ENCODE measurements around the gene RBMS3. TPM values are rescaled to one million over a fixed set of nuclear protein-coding genes. Genes with fewer than 3 reads are reported as not detected.

Gene RBMS3
- total RNA-seq, 1 donor from 2014 or later: 23.7 TPM

GRCh38 chr3:29642393-29643033 is 361.6 kb downstream of the RBMS3 start:
- TF ChIP-seq CTCF (IDR thresholded peaks at IDR 0.05; ENCODE audit: insufficient read depth, low read length, poor library complexity, severe bottlenecking): no peak
- DNase-seq (ENCODE audit: low read depth): peak; percentile 69

GRCh38 chr3:29643034-29643425 is 362.2 kb downstream of the RBMS3 start:
- H3K4me3 ChIP-seq (ENCODE audit: low read depth, low read length): no peak overlapping the region
- no peak for DNase-seq (ENCODE audit: low read depth)
- TF ChIP-seq CTCF (IDR thresholded peaks at IDR 0.05; ENCODE audit: insufficient read depth, low read length, poor library complexity, severe bottlenecking): no peak
- H3K27me3 ChIP-seq (ENCODE audit: control insufficient read depth, insufficient read depth, low read length): no peaks in the 10 kb centered on the region
- no peaks in the 10 kb centered on the region for H3K36me3 ChIP-seq (ENCODE audit: control insufficient read depth, insufficient read depth, low read length)

More at GRCh38 chr3:29642393-29643033, 361.6 kb downstream of the RBMS3 start:
- Histone ChIP-seq H3K27me3 (ENCODE audit: control insufficient read depth, insufficient read depth, low read length) (no peaks in the 10 kb centered on the region), H3K4me3 (ENCODE audit: low read depth, low read length) (no peak overlapping the region), H3K36me3 (ENCODE audit: control insufficient read depth, insufficient read depth, low read length) (no peaks in the 10 kb centered on the region)

GRCh38 chr3:29644261-29644660 is 363.4 kb downstream of the RBMS3 start:
- no peak for DNase-seq (ENCODE audit: low read depth)
- Histone ChIP-seq H3K4me3 (ENCODE audit: low read depth, low read length) (no peak overlapping the region), H3K36me3 (ENCODE audit: control insufficient read depth, insufficient read depth, low read length) (no peaks in the 10 kb centered on the region), H3K27me3 (ENCODE audit: control insufficient read depth, insufficient read depth, low read length) (no peaks in the 10 kb centered on the region)
- no peak for TF ChIP-seq CTCF (IDR thresholded peaks at IDR 0.05; ENCODE audit: insufficient read depth, low read length, poor library complexity, severe bottlenecking)

- Histone ChIP-seq H3K4me3 (ENCODE audit: low read depth, low read length) (no peak overlapping the region), H3K36me3 (ENCODE audit: control insufficient read depth, insufficient read depth, low read length) (no peaks in the 10 kb centered on the region), H3K27me3 (ENCODE audit: control insufficient read depth, insufficient read depth, low read length) (no peaks in the 10 kb centered on the region)
- no peak for DNase-seq (ENCODE audit: low read depth)
- no peak for TF ChIP-seq CTCF (IDR thresholded peaks at IDR 0.05; ENCODE audit: insufficient read depth, low read length, poor library complexity, severe bottlenecking)
Observed at GRCh38 chr3:29644956-29645636, 364.2 kb downstream of the RBMS3 start.

GRCh38 chr3:29646043-29646442 is 365.2 kb downstream of the RBMS3 start:
- no peak for TF ChIP-seq CTCF (IDR thresholded peaks at IDR 0.05; ENCODE audit: insufficient read depth, low read length, poor library complexity, severe bottlenecking)
- Histone ChIP-seq H3K27me3 (ENCODE audit: control insufficient read depth, insufficient read depth, low read length) (no peaks in the 10 kb centered on the region), H3K4me3 (ENCODE audit: low read depth, low read length) (no peak overlapping the region), H3K36me3 (ENCODE audit: control insufficient read depth, insufficient read depth, low read length) (no peaks in the 10 kb centered on the region)
- DNase-seq (ENCODE audit: low read depth): no peak
